GM19455 (cell line): Measurements from ENCODE around the gene ABTB2.

Experiments
- ATAC-seq: cut with Tn5 transposase; IDR thresholded peaks from one replicate; pipeline ENCODE4 v1.9.1; 2021; ENCODE audit not compliant: unreplicated experiment

The ABTB2 gene

GRCh38 chr11:34243600-34244464, 114.0 kb downstream of the ABTB2 start:
- peak; percentile 74 for ATAC-seq

DNA sequence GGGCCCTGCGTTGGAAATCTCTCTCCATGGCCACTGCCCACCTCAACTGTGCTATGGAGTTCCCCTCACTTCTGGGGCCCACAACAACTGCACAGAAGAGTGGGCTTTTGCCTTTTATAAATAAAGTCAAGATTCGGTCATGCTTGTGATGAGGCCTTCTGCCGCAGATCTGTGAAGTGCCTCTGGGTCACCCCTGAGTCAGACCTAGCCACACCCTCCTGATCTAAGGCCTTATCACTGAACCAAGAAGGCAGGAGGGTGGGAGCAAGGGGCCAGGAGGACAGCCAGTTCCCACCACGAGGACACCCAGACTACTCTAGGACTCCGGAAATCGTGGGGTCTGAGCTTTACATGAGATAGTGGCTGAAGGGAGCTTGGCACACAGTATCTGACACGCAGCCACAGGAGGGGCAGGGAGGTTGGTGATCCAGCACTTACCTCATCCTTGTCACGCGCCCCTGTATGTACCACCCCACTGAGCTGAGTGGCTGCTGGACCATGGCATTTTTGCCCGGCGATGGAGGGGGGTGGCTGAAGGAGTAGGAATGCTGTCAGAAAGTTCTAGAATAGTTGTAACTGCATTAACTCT, 115.7 kb downstream of the ABTB2 start:
- ATAC-seq, result no peak

GRCh38 chr11:34240150-34240494, 117.7 kb downstream of the ABTB2 start:
- no peak for ATAC-seq

DNA sequence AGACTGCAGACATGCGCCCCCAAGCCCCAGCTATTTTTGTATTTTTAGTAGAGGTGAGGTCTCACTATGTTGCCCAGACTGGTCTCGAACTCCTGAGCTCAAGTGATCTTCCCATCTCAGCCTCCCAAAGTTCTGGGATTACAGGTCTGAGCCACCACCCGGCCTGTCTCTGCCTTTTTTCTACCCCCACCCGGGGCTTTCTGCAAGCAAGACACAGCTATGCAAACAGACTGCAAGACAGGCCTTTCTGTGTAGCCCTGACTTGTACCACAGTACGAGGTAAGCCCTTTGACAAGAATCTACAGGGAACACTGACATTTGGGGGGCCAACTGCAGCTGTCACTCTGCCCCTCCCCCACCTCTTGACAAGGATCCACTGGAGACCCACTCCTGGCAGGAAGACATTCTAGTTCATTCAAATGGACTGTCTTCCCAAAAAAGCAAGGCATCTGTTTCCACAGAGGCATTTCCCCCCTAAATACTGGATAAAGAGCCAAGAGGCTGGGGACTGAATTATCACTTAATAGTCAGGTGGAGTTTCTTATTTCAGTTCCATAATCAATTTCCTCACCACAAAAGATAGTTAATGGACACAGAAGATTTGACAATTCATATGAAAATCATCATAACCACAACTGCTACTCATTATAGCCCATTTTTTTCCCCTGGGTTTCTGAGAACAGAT, 118.2 kb downstream of the ABTB2 start:
- ATAC-seq, result no peak

GRCh38 chr11:34238966-34239365, 118.8 kb downstream of the ABTB2 start:
- ATAC-seq, result no peak

DNA sequence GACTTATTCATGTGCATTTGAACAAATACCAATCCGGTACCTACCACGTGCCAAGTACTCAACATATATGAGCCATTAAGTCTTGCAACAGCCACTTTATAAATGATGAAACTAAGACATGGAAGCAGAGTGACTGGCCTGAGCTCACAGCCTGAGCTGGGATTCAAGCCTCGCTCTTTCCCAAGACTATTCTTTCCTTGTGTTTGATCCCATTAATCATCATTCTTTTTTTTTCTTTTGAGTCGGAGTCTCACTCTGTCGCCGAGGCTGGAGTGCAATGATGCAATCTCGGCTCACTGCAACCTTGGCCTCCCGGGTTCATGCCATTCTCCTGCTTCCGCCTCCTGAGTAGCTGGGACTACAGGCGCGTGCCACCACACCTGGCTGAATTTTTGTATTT, 119.3 kb downstream of the ABTB2 start:
- no peak for ATAC-seq

DNA sequence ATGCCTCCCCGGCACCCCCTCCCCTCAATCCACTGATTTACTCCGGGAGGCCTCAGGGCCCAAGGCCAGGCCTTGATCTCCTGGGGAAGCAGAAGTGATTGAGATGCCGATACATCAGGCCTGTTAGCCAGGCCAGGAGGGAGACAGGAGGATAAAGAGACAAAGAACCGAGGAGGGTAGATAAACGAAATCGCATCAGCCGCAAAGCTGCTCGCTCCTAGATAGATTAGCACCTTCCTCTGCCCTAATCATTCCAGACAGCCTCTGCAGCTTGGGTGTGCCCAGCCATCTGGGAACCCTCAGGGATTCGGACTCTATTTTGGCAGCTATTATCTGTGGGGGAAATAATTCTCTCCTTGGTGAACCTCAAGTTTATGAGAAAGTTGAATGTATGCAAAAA, 121.2 kb downstream of the ABTB2 start:
- ATAC-seq, result no peak

GRCh38 chr11:34235591-34236071, 122.2 kb downstream of the ABTB2 start:
- no peak for ATAC-seq

- ATAC-seq, result no peak
Measured at GRCh38 chr11:34235189-34235588, 122.6 kb downstream of the ABTB2 start.

DNA sequence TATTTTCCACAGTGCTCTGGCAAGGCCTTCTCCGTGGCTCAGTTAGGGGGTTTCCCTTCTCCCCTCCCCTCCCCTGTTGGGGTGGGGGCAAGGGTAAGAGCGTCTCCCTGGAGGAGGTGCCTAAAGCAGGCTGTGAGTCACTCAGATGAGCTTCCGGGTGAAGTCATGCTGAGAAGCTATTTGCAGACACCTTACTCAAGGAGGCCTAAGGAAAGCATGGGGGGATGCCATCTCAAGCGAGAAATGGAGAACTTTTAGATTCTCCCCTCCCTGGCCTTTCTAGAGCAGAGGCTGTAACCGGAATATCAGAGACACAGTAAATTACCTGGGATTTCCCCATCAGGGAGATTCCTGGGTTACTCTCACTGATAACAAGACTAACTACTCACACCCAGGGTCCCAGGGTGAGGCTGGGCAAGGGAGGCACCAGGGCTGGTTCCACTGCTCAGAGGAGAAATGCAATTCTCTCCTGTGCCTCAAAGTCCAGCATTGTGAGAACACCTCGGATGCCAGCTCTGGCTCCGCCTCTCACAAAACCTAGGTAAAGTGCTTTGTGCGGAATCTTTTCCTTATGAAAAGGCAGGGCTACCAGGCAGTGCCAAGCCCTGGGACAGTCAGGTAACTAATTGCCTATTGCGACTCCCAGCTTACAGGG, 123.6 kb downstream of the ABTB2 start:
- ATAC-seq, result peak; percentile 80

GRCh38 chr11:34233215-34233614, 124.6 kb downstream of the ABTB2 start:
- no peak for ATAC-seq

- ATAC-seq, result no peak
Measured at GRCh38 chr11:34232807-34233206, 125.0 kb downstream of the ABTB2 start.

- ATAC-seq, result no peak
Measured at GRCh38 chr11:34226210-34226609, 131.6 kb downstream of the ABTB2 start.

- ATAC-seq, result no peak
Measured at GRCh38 chr11:34225091-34225490, 132.7 kb downstream of the ABTB2 start.

- ATAC-seq, result no peak
Measured at GRCh38 chr11:34224434-34224966, 133.3 kb downstream of the ABTB2 start.

DNA sequence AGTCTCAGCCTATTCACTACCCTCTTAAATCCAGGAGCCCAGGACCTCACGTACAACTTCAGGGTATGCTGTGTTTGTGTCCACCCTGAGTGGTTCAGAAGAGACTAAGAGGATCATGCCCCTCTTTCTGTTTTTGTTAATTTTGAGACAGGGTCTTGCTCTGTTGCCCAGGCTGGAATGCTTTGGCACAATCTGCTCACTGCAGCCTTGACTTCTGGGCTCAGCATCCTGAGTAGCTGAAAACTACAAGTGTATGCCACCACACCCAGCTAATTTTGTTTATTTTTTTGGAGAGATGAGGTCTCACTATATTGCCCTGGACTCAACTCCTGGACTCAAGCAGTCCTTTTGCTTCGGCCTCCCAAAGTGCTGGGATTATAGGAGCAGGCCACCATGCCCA, 133.9 kb downstream of the ABTB2 start:
- ATAC-seq, result no peak

DNA sequence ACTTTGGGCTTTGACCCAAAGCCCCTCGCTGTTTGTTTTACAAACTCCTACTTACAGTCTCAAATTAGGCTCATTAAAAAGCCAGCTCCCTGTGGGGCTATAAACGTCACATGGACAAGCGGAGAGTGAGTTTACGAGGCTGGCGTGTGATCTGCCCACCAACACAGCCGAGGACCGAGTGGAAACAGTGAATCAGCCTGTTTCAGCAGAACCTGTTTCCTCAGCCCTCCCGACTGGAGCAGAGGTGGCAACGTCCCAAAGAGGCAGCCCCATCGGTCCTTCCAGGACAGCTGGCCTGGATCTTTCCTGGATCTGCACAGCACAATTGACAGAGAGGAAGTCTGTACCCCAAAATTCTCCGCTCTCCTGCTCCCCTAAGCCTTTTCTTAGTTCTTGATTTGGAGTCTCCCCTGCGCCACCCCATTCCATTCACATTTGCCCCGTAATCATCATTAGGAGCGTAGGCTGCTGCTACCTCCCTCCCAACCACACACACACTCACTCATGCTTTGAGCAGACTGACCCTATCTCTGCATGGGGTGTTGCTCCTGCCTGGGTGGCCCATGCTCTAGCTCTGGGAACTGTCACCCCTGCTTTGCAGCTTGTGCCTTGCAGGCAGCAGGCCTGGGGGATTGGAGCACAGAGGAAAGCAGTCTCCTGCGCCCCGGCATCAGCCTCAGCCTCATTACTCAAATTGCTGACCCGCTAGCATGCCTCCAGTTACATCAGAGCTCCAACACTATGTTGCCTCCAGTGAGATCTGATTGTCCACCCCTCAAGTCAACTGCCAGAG, 134.6 kb downstream of the ABTB2 start:
- ATAC-seq, result no peak

- ATAC-seq, result no peak
Measured at GRCh38 chr11:34222030-34222429, 135.8 kb downstream of the ABTB2 start.

DNA sequence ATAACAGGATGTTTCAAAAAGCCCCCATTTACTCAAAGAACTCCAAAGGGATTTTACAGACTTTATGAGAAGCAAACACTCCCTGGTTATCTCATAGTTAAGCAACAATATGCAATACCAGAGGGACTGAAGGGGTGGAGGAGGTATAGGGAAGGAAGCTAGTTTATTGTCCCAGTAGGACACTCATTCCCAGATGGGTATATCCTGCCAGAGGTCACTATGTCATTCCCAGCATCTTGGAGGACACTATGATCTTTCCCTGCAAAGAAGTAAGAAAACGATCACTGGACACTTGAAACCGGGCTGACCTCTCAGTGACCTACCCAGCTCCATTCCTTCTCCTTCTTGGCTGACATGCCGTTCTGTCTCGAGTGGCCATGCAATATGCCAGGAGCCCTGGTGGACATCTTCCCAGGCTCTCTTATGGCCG, 137.9 kb downstream of the ABTB2 start:
- no peak for ATAC-seq

DNA sequence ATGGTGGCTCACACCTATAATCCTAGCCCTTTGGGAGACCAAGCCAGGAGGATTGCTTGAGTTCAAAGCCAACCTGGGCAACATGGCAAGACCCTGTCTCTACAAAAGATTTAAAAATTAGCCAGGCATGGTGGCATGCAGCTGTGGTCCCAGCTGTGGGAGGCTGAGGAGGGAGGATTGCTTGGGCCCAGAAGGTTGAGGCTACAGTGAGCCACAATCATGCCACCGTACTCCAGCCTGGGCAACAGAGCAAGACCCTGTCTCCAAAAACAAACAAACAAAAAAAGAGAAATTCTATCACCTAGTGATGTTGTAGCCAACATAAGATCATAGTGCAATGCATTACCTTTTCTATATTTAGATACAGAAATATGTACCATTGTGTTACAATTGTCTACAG, 138.5 kb downstream of the ABTB2 start:
- ATAC-seq, result no peak
